PC-9 (cell line): Measurements from ENCODE around the gene TPD52L1. TPM values are rescaled to one million over a fixed set of nuclear protein-coding genes. Genes with fewer than 3 reads are reported as not detected.

ENCODE experiments used
- BruUV-seq: library from RNA; stranded (reverse); fragments of 400-500 nt; replicated peaks from 2 replicates; lab custom pipeline; 2021; lab: Mats Ljungman, UMichigan
- CTCF ChIA-PET: fragments of 300-600 bp; sonication (Branson Sonifier 250); formaldehyde crosslinking; loops from one replicate; lab custom pipeline; 2022; ENCODE audit warnings: antibody characterized with exemption; lab: Charles Lee
- POLR2A ChIA-PET: fragments of 300-600 bp; sonication (Branson Sonifier 250); formaldehyde crosslinking; loops from one replicate; lab custom pipeline; 2022; ENCODE audit warnings: antibody characterized with exemption; ENCODE audit not compliant: unreplicated experiment; lab: Charles Lee
- DNase-seq, 2 experiments: peaks; one replicate each; pipeline versions ENCODE4 v3.0.0 to v3.0.0-alpha.2; 2015 to 2022; ENCODE audit warnings: mixed read lengths in 1 of 2
- H2AFZ ChIP-seq: fragments of 200-600 bp; sonication (generic); 2 replicates; pipeline ENCODE4 v1.8.1; 2017; ENCODE audit warnings: antibody characterized with exemption
- H3F3A ChIP-seq: fragments of 200-600 bp; sonication (generic); 2 replicates; pipeline ENCODE4 v1.8.1; 2017; ENCODE audit warnings: antibody characterized with exemption, mild to moderate bottlenecking, low read depth; ENCODE audit not compliant: insufficient read depth
- H3K27ac ChIP-seq: fragments of 200-600 bp; sonication (generic); 2 replicates; pipeline ENCODE4 v1.6.1; 2016; ENCODE audit warnings: mixed run types
- H3K27me3 ChIP-seq: fragments of 200-600 bp; sonication (generic); 2 replicates; pipeline ENCODE4 v1.6.1; 2016; ENCODE audit warnings: low read depth, mixed run types; ENCODE audit not compliant: insufficient read depth
- H3K36me3 ChIP-seq: fragments of 200-600 bp; sonication (generic); 2 replicates; pipeline ENCODE4 v1.6.1; 2016; ENCODE audit warnings: low read depth, mixed run types
- H3K4me1 ChIP-seq: fragments of 200-600 bp; sonication (generic); replicated peaks from 2 replicates; pipeline ENCODE4 v1.6.1; 2016; ENCODE audit warnings: mixed run types; ENCODE audit not compliant: insufficient read depth
- H3K4me2 ChIP-seq: fragments of 200-600 bp; sonication (generic); 2 replicates; pipeline ENCODE4 v1.6.1; 2017; ENCODE audit warnings: mixed run types
- H3K4me3 ChIP-seq: fragments of 200-600 bp; sonication (generic); 2 replicates; pipeline ENCODE4 v1.6.1; 2016; ENCODE audit warnings: mixed run types
- H3K79me2 ChIP-seq: fragments of 200-600 bp; sonication (generic); 2 replicates; pipeline ENCODE4 v1.6.1; 2017; ENCODE audit warnings: low read depth, mixed run types
- H3K9me2 ChIP-seq: fragments of 200-600 bp; sonication (generic); 2 replicates; pipeline ENCODE4 v1.8.1; 2017; ENCODE audit warnings: mild to moderate bottlenecking; ENCODE audit not compliant: insufficient read depth
- H3K9me3 ChIP-seq: fragments of 200-600 bp; sonication (generic); 2 replicates; pipeline ENCODE4 v1.8.1; 2016; ENCODE audit warnings: low read depth; ENCODE audit not compliant: insufficient read depth
- H4K20me1 ChIP-seq: fragments of 200-600 bp; sonication (generic); 2 replicates; pipeline ENCODE4 v1.8.1; 2017; ENCODE audit not compliant: insufficient read depth
- EZH2 ChIP-seq: fragments of 200-600 bp; sonication (generic); IDR thresholded peaks from 2 replicates; pipeline ENCODE4 v1.8.0; 2017; ENCODE audit warnings: antibody characterized with exemption, low read depth
- intact Hi-C: fragments of 100-400 bp; cut with micrococcal nuclease; formaldehyde crosslinking; loops from one replicate; pipeline ENCODE4 v1.10.0; 2022; ENCODE audit not compliant: unreplicated experiment
- total RNA-seq: library from RNA; stranded (reverse); gene quantifications from 2 replicates; pipeline ENCODE4 v1.2.3, GENCODE V29; 2021
- TF ChIP-seq, protein P1 (sequence below): fragments of 200-600 bp; sonication (generic); conservative IDR thresholded peaks from 2 replicates; pipeline ENCODE4 v1.6.1; 2017; ENCODE audit warnings: mixed run types, antibody characterized with exemption, mild to moderate bottlenecking, moderate library complexity

The TPD52L1 gene
- total RNA-seq, 1 experiment from 2014 or later, result 203 TPM

GRCh38 chr6:125163811-125164210 lies 10.2 kb downstream of the TPD52L1 start:
- H2AFZ ChIP-seq, result no peak overlapping the region
- TF ChIP-seq EZH2, result no peak
- TF ChIP-seq, protein P1, sequence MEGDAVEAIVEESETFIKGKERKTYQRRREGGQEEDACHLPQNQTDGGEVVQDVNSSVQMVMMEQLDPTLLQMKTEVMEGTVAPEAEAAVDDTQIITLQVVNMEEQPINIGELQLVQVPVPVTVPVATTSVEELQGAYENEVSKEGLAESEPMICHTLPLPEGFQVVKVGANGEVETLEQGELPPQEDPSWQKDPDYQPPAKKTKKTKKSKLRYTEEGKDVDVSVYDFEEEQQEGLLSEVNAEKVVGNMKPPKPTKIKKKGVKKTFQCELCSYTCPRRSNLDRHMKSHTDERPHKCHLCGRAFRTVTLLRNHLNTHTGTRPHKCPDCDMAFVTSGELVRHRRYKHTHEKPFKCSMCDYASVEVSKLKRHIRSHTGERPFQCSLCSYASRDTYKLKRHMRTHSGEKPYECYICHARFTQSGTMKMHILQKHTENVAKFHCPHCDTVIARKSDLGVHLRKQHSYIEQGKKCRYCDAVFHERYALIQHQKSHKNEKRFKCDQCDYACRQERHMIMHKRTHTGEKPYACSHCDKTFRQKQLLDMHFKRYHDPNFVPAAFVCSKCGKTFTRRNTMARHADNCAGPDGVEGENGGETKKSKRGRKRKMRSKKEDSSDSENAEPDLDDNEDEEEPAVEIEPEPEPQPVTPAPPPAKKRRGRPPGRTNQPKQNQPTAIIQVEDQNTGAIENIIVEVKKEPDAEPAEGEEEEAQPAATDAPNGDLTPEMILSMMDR, result no peak

GRCh38 chr6:125164696-125165095 lies 11.1 kb downstream of the TPD52L1 start:
- no peak for TF ChIP-seq EZH2
- TF ChIP-seq, protein P1, result no peak
- Histone ChIP-seq H3K79me2 (peaks cover 43% of the 10 kb centered on the region), H3K27me3 (no peaks in the 10 kb centered on the region), H2AFZ (no peak overlapping the region), H3K4me2 (no peak overlapping the region), H3K9me3 (no peaks in the 10 kb centered on the region; the same call in 1 of the 2 replicates), H3K36me3 (peaks cover 19% of the 10 kb centered on the region), H3K27ac (no peak overlapping the region), H3K4me3 (no peak overlapping the region), H4K20me1 (no peaks in the 10 kb centered on the region), H3F3A (no peaks in the 10 kb centered on the region), H3K4me1 (no peaks in the 10 kb centered on the region), H3K9me2 (no peaks in the 10 kb centered on the region; the same call in 1 of the 2 replicates)
- intact Hi-C loops, result no loop called here
- POLR2A ChIA-PET, result interaction anchor here (0.8 kb wide), 1 partner anchor 396 kb away, joined by 8 read pairs; no protein-coding TSS in a partner anchor
- DNase-seq, result no peak
- CTCF ChIA-PET, result no interaction called here
- BruUV-seq, result no TSS peak

More at GRCh38 chr6:125163811-125164210, 10.2 kb downstream of the TPD52L1 start:
- Histone ChIP-seq H3K9me2 (no peaks in the 10 kb centered on the region; the same call in 1 of the 2 replicates), H3K27ac (no peak overlapping the region), H3F3A (no peaks in the 10 kb centered on the region), H3K4me3 (no peak overlapping the region), H3K9me3 (no peaks in the 10 kb centered on the region; the same call in 1 of the 2 replicates), H3K27me3 (no peaks in the 10 kb centered on the region), H3K4me2 (no peak overlapping the region), H3K79me2 (peaks cover 52% of the 10 kb centered on the region), H3K36me3 (peaks cover 27% of the 10 kb centered on the region), H3K4me1 (no peaks in the 10 kb centered on the region), H4K20me1 (no peaks in the 10 kb centered on the region)
- BruUV-seq, result no TSS peak
- intact Hi-C loops, result no loop called here
- CTCF ChIA-PET, result interaction anchor here (1.2 kb wide), 1 partner anchor 9 kb away, joined by 4 read pairs; no protein-coding TSS in a partner anchor
- POLR2A ChIA-PET, result no interaction called here
- DNase-seq, result no peak

- Histone ChIP-seq H3K4me1 (peaks cover 5% of the 10 kb centered on the region; the same call in 1 of the 2 replicates), H3K36me3 (peaks cover 16% of the 10 kb centered on the region), H3K9me2 (no peaks in the 10 kb centered on the region; the same call in 1 of the 2 replicates), H3K79me2 (peaks cover 39% of the 10 kb centered on the region), H3K9me3 (no peaks in the 10 kb centered on the region; the same call in 1 of the 2 replicates), H3K4me2 (no peak overlapping the region), H3K27me3 (no peaks in the 10 kb centered on the region), H3F3A (no peaks in the 10 kb centered on the region), H3K27ac (no peak overlapping the region), H2AFZ (no peak overlapping the region), H3K4me3 (no peak overlapping the region), H4K20me1 (no peaks in the 10 kb centered on the region)
- intact Hi-C loops, result no loop called here
- no peak for TF ChIP-seq EZH2
- TF ChIP-seq, protein P1, result no peak
- CTCF ChIA-PET, result no interaction called here
- POLR2A ChIA-PET, result interaction anchor here (0.8 kb wide), 1 partner anchor 396 kb away, joined by 8 read pairs; no protein-coding TSS in a partner anchor
- no peak for DNase-seq
- BruUV-seq, result no TSS peak
Measured at GRCh38 chr6:125165256-125165655, 11.7 kb downstream of the TPD52L1 start.
